HCT116 (cell line): ENCODE data around the gene AQP1.

Source experiments
- EGR1 ChIP-seq: IDR thresholded peaks from 2 replicates; pipeline ENCODE4 v1.6.1; 2012; ENCODE audit warnings: low read depth
- EZH2 ChIP-seq: fragments of 200-600 bp; sonication (generic); IDR thresholded peaks from 2 replicates; pipeline ENCODE4 v1.6.1; 2017; ENCODE audit warnings: antibody characterized with exemption, mixed run types
- EZH2phosphoT487 ChIP-seq: fragments of 200-600 bp; IDR thresholded peaks from 2 replicates; pipeline ENCODE4 v1.6.1; 2018; ENCODE audit warnings: antibody characterized with exemption, borderline replicate concordance
- JUND ChIP-seq: IDR thresholded peaks from 2 replicates; pipeline ENCODE4 v1.6.1; 2012
- POLR2A ChIP-seq: IDR thresholded peaks from 2 replicates; pipeline ENCODE4 v1.7.0; 2011; ENCODE audit warnings: borderline replicate concordance; ENCODE audit not compliant: insufficient read depth, insufficient read length; ENCODE audit errors: extremely low read depth
- POLR2AphosphoS5 ChIP-seq: IDR thresholded peaks from 2 replicates; pipeline ENCODE4 v1.6.1; 2011; ENCODE audit warnings: mild to moderate bottlenecking, low read depth, low read length, moderate library complexity
- SP1 ChIP-seq: IDR thresholded peaks from 2 replicates; pipeline ENCODE4 v1.6.1; 2012; ENCODE audit warnings: low read depth
- SRF ChIP-seq: IDR thresholded peaks from 2 replicates; pipeline ENCODE4 v1.6.1; 2012; ENCODE audit warnings: low read depth
- TCF7L2 ChIP-seq: IDR thresholded peaks from 2 replicates; pipeline ENCODE4 v1.7.0; 2011; ENCODE audit warnings: borderline replicate concordance, inconsistent platforms; ENCODE audit not compliant: insufficient read depth, insufficient read length; ENCODE audit errors: extremely low read depth
- ZNF274 ChIP-seq: fragments of 200-500 bp; sonication (Bioruptor generic); IDR thresholded peaks from 2 replicates; pipeline ENCODE4 v1.6.1; 2014; ENCODE audit warnings: mild to moderate bottlenecking, low read depth, low read length, inconsistent platforms
- TF ChIP-seq, protein P1 (sequence below), 3 experiments: fragments of 200-600 bp in 1 of 3; sonication (generic) in 1 of 3; IDR thresholded peaks in 2 of 3; conservative IDR thresholded peaks in 1 of 3; 2 replicates each; pipeline ENCODE4 v1.5.1; 2012 to 2017; ENCODE audit warnings: low read depth in 2 of 3, low read length in 2 of 3, antibody characterized with exemption in 1 of 3, borderline replicate concordance in 1 of 3, control low read depth in 1 of 3, mild to moderate bottlenecking in 1 of 3, mixed read lengths in 1 of 3, mixed run types in 1 of 3, moderate library complexity in 1 of 3; ENCODE audit not compliant: insufficient read depth in 1 of 3
- TF ChIP-seq, protein P2 (sequence below): IDR thresholded peaks from 2 replicates; pipeline ENCODE4 v1.6.1; 2012; ENCODE audit warnings: low read depth
- TF ChIP-seq, protein P3 (sequence below): IDR thresholded peaks from 2 replicates; pipeline ENCODE4 v1.6.1; 2012

DNA sequence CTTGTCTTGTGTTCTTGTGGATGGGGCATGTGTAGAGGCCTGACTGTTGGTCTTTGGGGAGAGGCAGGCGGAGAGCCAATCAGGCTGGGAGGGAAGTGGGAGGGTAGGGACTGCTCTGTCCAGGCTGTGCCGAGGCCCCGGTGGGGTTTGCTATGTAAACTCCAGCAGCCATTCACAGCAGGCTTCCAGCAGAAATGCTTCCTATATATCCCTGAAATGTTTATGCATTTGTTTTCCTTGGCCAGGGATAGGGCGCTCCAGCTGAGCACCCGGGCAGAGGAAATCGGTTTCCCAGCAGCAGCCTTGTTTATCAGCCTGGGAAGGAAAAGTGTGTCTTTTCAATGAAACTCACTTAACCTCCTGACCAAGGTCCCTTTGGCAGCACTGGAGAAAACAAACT is 18.3 kb upstream of the AQP1 start:
- TF ChIP-seq, protein P1, sequence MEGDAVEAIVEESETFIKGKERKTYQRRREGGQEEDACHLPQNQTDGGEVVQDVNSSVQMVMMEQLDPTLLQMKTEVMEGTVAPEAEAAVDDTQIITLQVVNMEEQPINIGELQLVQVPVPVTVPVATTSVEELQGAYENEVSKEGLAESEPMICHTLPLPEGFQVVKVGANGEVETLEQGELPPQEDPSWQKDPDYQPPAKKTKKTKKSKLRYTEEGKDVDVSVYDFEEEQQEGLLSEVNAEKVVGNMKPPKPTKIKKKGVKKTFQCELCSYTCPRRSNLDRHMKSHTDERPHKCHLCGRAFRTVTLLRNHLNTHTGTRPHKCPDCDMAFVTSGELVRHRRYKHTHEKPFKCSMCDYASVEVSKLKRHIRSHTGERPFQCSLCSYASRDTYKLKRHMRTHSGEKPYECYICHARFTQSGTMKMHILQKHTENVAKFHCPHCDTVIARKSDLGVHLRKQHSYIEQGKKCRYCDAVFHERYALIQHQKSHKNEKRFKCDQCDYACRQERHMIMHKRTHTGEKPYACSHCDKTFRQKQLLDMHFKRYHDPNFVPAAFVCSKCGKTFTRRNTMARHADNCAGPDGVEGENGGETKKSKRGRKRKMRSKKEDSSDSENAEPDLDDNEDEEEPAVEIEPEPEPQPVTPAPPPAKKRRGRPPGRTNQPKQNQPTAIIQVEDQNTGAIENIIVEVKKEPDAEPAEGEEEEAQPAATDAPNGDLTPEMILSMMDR (IDR thresholded peaks at IDR 0.05 in 2 of 3, conservative IDR thresholded peaks at IDR 0.05 in 1 of 3; ENCODE audit: borderline replicate concordance in 1 of 3, insufficient read depth in 1 of 3, low read depth in 2 of 3, low read length in 2 of 3): no peak
- TF ChIP-seq ZNF274: no peak
- no peak for TF ChIP-seq EZH2phosphoT487
- TF ChIP-seq TCF7L2: no peak
- TF ChIP-seq JUND: no peak
- no peak for TF ChIP-seq EZH2
- TF ChIP-seq SRF: no peak
- no peak for TF ChIP-seq POLR2AphosphoS5
- TF ChIP-seq EGR1: no peak
- TF ChIP-seq POLR2A: no peak
- TF ChIP-seq, protein P2, sequence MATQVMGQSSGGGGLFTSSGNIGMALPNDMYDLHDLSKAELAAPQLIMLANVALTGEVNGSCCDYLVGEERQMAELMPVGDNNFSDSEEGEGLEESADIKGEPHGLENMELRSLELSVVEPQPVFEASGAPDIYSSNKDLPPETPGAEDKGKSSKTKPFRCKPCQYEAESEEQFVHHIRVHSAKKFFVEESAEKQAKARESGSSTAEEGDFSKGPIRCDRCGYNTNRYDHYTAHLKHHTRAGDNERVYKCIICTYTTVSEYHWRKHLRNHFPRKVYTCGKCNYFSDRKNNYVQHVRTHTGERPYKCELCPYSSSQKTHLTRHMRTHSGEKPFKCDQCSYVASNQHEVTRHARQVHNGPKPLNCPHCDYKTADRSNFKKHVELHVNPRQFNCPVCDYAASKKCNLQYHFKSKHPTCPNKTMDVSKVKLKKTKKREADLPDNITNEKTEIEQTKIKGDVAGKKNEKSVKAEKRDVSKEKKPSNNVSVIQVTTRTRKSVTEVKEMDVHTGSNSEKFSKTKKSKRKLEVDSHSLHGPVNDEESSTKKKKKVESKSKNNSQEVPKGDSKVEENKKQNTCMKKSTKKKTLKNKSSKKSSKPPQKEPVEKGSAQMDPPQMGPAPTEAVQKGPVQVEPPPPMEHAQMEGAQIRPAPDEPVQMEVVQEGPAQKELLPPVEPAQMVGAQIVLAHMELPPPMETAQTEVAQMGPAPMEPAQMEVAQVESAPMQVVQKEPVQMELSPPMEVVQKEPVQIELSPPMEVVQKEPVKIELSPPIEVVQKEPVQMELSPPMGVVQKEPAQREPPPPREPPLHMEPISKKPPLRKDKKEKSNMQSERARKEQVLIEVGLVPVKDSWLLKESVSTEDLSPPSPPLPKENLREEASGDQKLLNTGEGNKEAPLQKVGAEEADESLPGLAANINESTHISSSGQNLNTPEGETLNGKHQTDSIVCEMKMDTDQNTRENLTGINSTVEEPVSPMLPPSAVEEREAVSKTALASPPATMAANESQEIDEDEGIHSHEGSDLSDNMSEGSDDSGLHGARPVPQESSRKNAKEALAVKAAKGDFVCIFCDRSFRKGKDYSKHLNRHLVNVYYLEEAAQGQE: no peak
- TF ChIP-seq, protein P3, sequence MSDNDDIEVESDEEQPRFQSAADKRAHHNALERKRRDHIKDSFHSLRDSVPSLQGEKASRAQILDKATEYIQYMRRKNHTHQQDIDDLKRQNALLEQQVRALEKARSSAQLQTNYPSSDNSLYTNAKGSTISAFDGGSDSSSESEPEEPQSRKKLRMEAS: no peak
- no peak for TF ChIP-seq SP1
